Measurements from ENCODE around the gene GPR142. TPM values are rescaled to one million over a fixed set of nuclear protein-coding genes. Genes with fewer than 3 reads are reported as not detected.

GPR142 gene
- total and polyA plus RNA-seq, 2 of the 13 experiments (the other 11 are each of a cell fraction or from before 2014, with no cell fraction given), result not detected

GRCh38 chr17:74410001-74410443 is 42.7 kb downstream of the GPR142 start (continued):
- TF ChIP-seq ZNF407 (CRISPR knock-in tag; IDR thresholded peaks at IDR 0.05; ENCODE audit: not compliant biosample characterization) (no peak), HMGXB4 (CRISPR knock-in tag; IDR thresholded peaks at IDR 0.05; ENCODE audit: borderline replicate concordance in 1 of 2, low read depth in 1 of 2) (no peak), ZBTB40 (IDR thresholded peaks at IDR 0.05) (no peak), ZBTB40 (CRISPR knock-in tag; IDR thresholded peaks at IDR 0.05) (no peak), ZNF589 (CRISPR knock-in tag; conservative IDR thresholded peaks at IDR 0.05) (no peak), CTCF (CRISPR knock-in tag; IDR thresholded peaks at IDR 0.05) (peak; percentile 43; the same call in 1 of the 2 replicates), HNRNPH1 (optimal IDR thresholded peaks at IDR 0.05; ENCODE audit: low read depth, low read length) (no peak)

All from HepG2 (cell line).